Esophagus muscularis mucosa (tissue), 3 donors: ENCODE results near the gene IMPA2.

Experiments
- CTCF ChIP-seq, 3 experiments: fragments of 200-600 bp in 2 of 3; fragments of 450-650 bp in 1 of 3; sonication (generic) in 2 of 3; IDR thresholded peaks; one replicate each; pipeline ENCODE4 v1.5.1; 2017 to 2019; ENCODE audit warnings: antibody characterized with exemption in 3 of 3, mild to moderate bottlenecking in 2 of 3, moderate library complexity in 1 of 3
- EP300 ChIP-seq: sonication (generic); formaldehyde crosslinking; IDR thresholded peaks from one replicate; pipeline ENCODE4 v1.6.1; 2017; ENCODE audit warnings: antibody characterized with exemption

GRCh38 chr18:11937874-11938478 is 43.3 kb upstream of the IMPA2 start:
- TF ChIP-seq EP300, result no peak
- TF ChIP-seq CTCF (IDR thresholded peaks at IDR 0.05), result peak; percentile 78 to 87 (median 81)
